NT2/D1 (cell line): ENCODE results near the gene MTOR.

ENCODE experiments used
- SUZ12 ChIP-seq: IDR thresholded peaks from 2 replicates; pipeline ENCODE4 v1.6.1; 2011; ENCODE audit not compliant: insufficient read length, insufficient read depth; ENCODE audit errors: extremely low read depth
- ZNF274 ChIP-seq: IDR thresholded peaks from 2 replicates; pipeline ENCODE4 v1.6.1; 2011; ENCODE audit warnings: mild to moderate bottlenecking, low read depth, low read length

- TF ChIP-seq ZNF274 (no peak), SUZ12 (no peak)
Observed at GRCh38 chr1:11280719-11281376, 18.5 kb upstream of the MTOR start.
